Measurements from ENCODE around the gene SSBP3. TPM values are rescaled to one million over a fixed set of nuclear protein-coding genes. Genes with fewer than 3 reads are reported as not detected.
A peak's percentile ranks its signal among the peaks of the same experiment; 100 is the strongest.

Gene SSBP3
- total RNA-seq, 2 experiments from 2014 or later: 109 to 111 TPM

GRCh38 chr1:54207287-54207686 is 198.9 kb downstream of the SSBP3 start:
- H3K27ac Mint-ChIP-seq: peak overlapping the region; percentile 47
- H3K27me3 Mint-ChIP-seq (ENCODE audit: low read depth): no peaks in the 10 kb centered on the region
- H3K36me3 Mint-ChIP-seq (ENCODE audit: low read depth): peaks cover 66% of the 10 kb centered on the region
- DNase-seq (no peak), ATAC-seq (no peak)
- no peaks in the 10 kb centered on the region for H3K9me3 Mint-ChIP-seq (ENCODE audit: insufficient read depth)
- peaks cover 11% of the 10 kb centered on the region for H3K4me1 Mint-ChIP-seq (ENCODE audit: low read depth)
- ChIA-PET POLR2A (no interaction called here), CTCF (no interaction called here)
- no peak overlapping the region for H3K4me3 Mint-ChIP-seq

GRCh38 chr1:54204199-54204598 is 202.0 kb downstream of the SSBP3 start:
- Mint-ChIP-seq H3K4me1 (ENCODE audit: low read depth) (peaks cover 33% of the 10 kb centered on the region), H3K36me3 (ENCODE audit: low read depth) (peaks cover 50% of the 10 kb centered on the region), H3K27me3 (ENCODE audit: low read depth) (no peaks in the 10 kb centered on the region), H3K4me3 (no peak overlapping the region), H3K9me3 (ENCODE audit: insufficient read depth) (no peaks in the 10 kb centered on the region), H3K27ac (no peak overlapping the region)
- ATAC-seq (no peak), DNase-seq (no peak)
- POLR2A ChIA-PET: interaction anchor here (0.6 kb wide), 1 partner anchor 289 kb away, joined by 3 read pairs; no protein-coding TSS in a partner anchor
- CTCF ChIA-PET: no interaction called here

GRCh38 chr1:54200519-54200997 is 205.6 kb downstream of the SSBP3 start:
- ChIA-PET POLR2A (interaction anchor here (1.0 to 2.1 kb wide), 5 partner anchors 15 to 206 kb away, joined by 3 to 16 read pairs (median 4); partner anchors contain the start of gene SSBP3), CTCF (interaction anchor here (1.1 to 2.3 kb wide), 6 partner anchors 18 to 289 kb away, joined by 3 to 6 read pairs (median 4); no protein-coding TSS in a partner anchor)
- DNase-seq: no peak
- Mint-ChIP-seq H3K27me3 (ENCODE audit: low read depth) (no peaks in the 10 kb centered on the region), H3K4me3 (peak overlapping the region; percentile 87), H3K27ac (peak overlapping the region; percentile 79), H3K36me3 (ENCODE audit: low read depth) (peaks cover 28% of the 10 kb centered on the region), H3K4me1 (ENCODE audit: low read depth) (peaks cover 34% of the 10 kb centered on the region), H3K9me3 (ENCODE audit: insufficient read depth) (no peaks in the 10 kb centered on the region)
- ATAC-seq: peak; percentile 8

DNA sequence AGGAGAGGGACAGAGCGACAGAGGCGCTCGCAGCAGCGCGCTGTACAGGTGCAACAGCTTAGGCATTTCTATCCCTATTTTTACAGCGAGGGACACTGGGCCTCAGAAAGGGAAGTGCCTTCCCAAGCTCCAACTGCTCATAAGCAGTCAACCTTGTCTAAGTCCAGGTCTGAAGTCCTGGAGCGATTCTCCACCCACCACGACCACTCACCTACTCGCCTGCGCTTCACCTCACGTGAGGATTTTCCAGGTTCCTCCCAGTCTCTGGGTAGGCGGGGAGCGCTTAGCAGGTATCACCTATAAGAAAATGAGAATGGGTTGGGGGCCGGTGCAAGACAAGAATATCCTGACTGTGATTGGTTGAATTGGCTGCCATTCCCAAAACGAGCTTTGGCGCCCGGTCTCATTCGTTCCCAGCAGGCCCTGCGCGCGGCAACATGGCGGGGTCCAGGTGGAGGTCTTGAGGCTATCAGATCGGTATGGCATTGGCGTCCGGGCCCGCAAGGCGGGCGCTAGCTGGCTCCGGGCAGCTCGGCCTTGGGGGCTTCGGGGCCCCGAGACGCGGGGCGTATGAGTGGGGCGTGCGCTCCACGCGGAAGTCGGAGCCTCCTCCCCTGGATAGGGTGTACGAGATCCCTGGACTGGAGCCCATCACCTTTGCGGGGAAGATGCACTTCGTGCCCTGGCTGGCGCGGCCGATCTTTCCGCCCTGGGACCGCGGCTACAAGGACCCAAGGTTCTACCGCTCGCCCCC is 206.3 kb downstream of the SSBP3 start, which contains the start of the genes CYB5RL and MRPL37:
Gene CYB5RL (minus strand): TSS at position 266 of the 754 bp plus-strand sequence. CDS start 4,414 bp downstream, outside the sequence.
Gene MRPL37 (plus strand): TSS at position 403 of the 754 bp plus-strand sequence. CDS start 77 bp downstream, at position 480.
- no peaks in the 10 kb centered on the region for H3K9me3 Mint-ChIP-seq (ENCODE audit: insufficient read depth)
- peak within 1 kb of the TSS; percentile 79 for H3K27ac Mint-ChIP-seq
- DNase-seq: peak; percentile 95
- CTCF ChIA-PET: interaction anchor here (1.1 to 2.3 kb wide), 8 partner anchors 17 to 289 kb away, joined by 3 to 9 read pairs (median 4); no protein-coding TSS in a partner anchor
- peak within 1 kb of the TSS; percentile 87 for H3K4me3 Mint-ChIP-seq
- H3K4me1 Mint-ChIP-seq (ENCODE audit: low read depth): peaks cover 34% of the 10 kb centered on the region
- H3K27me3 Mint-ChIP-seq (ENCODE audit: low read depth): no peaks in the 10 kb centered on the region
- H3K36me3 Mint-ChIP-seq (ENCODE audit: low read depth): peaks cover 23% of the 10 kb centered on the region
- POLR2A ChIA-PET: interaction anchor here (0.8 to 2.1 kb wide), 8 partner anchors 10 to 206 kb away, joined by 3 to 16 read pairs (median 4); partner anchors contain the start of gene SSBP3
- ATAC-seq: peak; percentile 97

GRCh38 chr1:54199151-54199764 is 206.9 kb downstream of the SSBP3 start:
- no peaks in the 10 kb centered on the region for H3K9me3 Mint-ChIP-seq (ENCODE audit: insufficient read depth)
- ATAC-seq (no peak), DNase-seq (peak; percentile 29)
- peak overlapping the region; percentile 79 for H3K27ac Mint-ChIP-seq
- ChIA-PET POLR2A (interaction anchor here (0.8 to 2.1 kb wide), 6 partner anchors 9 to 207 kb away, joined by 3 to 16 read pairs (median 4); partner anchors contain the start of gene SSBP3), CTCF (interaction anchor here (0.8 to 1.7 kb wide), 8 partner anchors 16 to 290 kb away, joined by 3 to 9 read pairs (median 4); no protein-coding TSS in a partner anchor)
- no peaks in the 10 kb centered on the region for H3K27me3 Mint-ChIP-seq (ENCODE audit: low read depth)
- peaks cover 34% of the 10 kb centered on the region for H3K4me1 Mint-ChIP-seq (ENCODE audit: low read depth)
- H3K36me3 Mint-ChIP-seq (ENCODE audit: low read depth): peaks cover 17% of the 10 kb centered on the region
- peak overlapping the region; percentile 87 for H3K4me3 Mint-ChIP-seq

DNA sequence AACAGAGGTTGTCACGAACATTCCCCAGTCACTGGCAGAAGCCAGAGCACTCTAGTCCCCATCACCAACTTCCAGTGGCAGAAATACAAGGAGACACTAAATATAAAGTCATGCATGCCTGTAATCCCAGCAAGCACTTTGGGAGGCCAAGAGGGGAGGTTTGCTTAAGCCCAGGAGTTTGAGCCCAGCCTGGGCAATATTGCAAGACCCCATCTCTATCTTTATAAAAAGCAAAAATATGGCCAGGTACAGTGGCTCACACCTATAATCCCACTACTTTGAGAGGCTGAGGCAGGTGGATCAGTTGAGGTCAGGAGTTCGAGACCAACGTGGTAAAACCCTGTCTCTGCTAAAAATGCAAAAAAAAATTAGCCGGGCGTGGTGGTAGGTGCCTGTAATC is 212.7 kb downstream of the SSBP3 start:
- H3K36me3 Mint-ChIP-seq (ENCODE audit: low read depth): peaks cover 17% of the 10 kb centered on the region
- DNase-seq (no peak), ATAC-seq (no peak)
- no peak overlapping the region for H3K4me3 Mint-ChIP-seq
- no peaks in the 10 kb centered on the region for H3K9me3 Mint-ChIP-seq (ENCODE audit: insufficient read depth)
- ChIA-PET POLR2A (no interaction called here), CTCF (interaction anchor here (4.4 kb wide), 1 partner anchor 12 kb away, joined by 26 read pairs; no protein-coding TSS in a partner anchor)
- no peaks in the 10 kb centered on the region for H3K27me3 Mint-ChIP-seq (ENCODE audit: low read depth)
- H3K4me1 Mint-ChIP-seq (ENCODE audit: low read depth): no peaks in the 10 kb centered on the region
- no peak overlapping the region for H3K27ac Mint-ChIP-seq

DNA sequence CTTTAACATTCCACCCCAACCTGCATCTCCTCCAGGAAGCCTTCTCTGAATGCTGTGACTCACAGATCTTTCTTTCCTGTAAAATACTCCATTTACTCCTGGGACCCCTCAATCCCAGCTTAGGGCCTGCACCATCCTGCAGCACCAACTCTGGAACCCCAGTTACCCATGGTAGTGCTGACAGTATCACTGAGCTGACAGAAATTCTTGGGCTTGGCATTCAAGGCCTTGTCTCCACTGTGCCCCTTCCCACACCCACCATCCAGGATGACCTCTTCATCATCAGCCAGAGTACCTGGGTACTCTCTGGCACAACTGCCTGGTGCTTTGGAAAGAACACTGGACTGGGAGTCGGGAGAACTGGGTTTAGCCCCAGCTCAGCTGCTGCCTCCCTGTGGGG is 214.7 kb downstream of the SSBP3 start:
- H3K4me3 Mint-ChIP-seq: no peak overlapping the region
- DNase-seq: no peak
- POLR2A ChIA-PET: no interaction called here
- ATAC-seq: no peak
- no peak overlapping the region for H3K27ac Mint-ChIP-seq
- no peaks in the 10 kb centered on the region for H3K9me3 Mint-ChIP-seq (ENCODE audit: insufficient read depth)
- no peaks in the 10 kb centered on the region for H3K4me1 Mint-ChIP-seq (ENCODE audit: low read depth)
- CTCF ChIA-PET: interaction anchor here (1.2 kb wide), 1 partner anchor 10 kb away, joined by 5 read pairs; no protein-coding TSS in a partner anchor
- H3K27me3 Mint-ChIP-seq (ENCODE audit: low read depth): no peaks in the 10 kb centered on the region
- H3K36me3 Mint-ChIP-seq (ENCODE audit: low read depth): peaks cover 17% of the 10 kb centered on the region

DNA sequence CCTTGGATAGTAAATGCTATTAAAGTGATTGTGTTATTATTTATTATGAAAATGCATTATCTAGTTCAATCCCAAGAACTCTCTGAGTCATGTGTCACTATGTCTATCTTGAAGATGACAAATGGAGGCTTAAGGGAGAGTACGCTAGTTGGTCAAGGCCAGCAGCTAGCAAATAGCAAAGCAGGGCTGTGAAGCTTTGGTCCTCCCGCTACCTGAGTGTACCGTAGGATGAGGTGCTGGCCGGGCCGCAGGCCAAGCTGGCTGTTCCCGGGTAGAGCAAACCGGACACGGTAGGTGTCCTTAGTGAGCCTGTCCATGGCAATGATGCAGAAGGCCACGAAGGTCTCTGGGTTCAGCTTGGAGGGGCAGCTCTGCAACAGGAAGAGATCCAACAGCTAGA is 215.7 kb downstream of the SSBP3 start:
- DNase-seq (no peak), ATAC-seq (no peak)
- Mint-ChIP-seq H3K36me3 (ENCODE audit: low read depth) (peaks cover 21% of the 10 kb centered on the region), H3K27me3 (ENCODE audit: low read depth) (no peaks in the 10 kb centered on the region), H3K27ac (no peak overlapping the region), H3K9me3 (ENCODE audit: insufficient read depth) (no peaks in the 10 kb centered on the region), H3K4me1 (ENCODE audit: low read depth) (no peaks in the 10 kb centered on the region), H3K4me3 (no peak overlapping the region)
- POLR2A ChIA-PET: interaction anchor here (0.9 kb wide), 1 partner anchor 9 kb away, joined by 3 read pairs; no protein-coding TSS in a partner anchor
- CTCF ChIA-PET: interaction anchor here (1.2 kb wide), 2 partner anchors 9 to 309 kb away, joined by 3 to 5 read pairs; no protein-coding TSS in a partner anchor

- ChIA-PET CTCF (no interaction called here), POLR2A (no interaction called here)
- no peaks in the 10 kb centered on the region for H3K27me3 Mint-ChIP-seq (ENCODE audit: low read depth)
- ATAC-seq (no peak), DNase-seq (no peak)
- H3K4me3 Mint-ChIP-seq: no peak overlapping the region
- no peaks in the 10 kb centered on the region for H3K4me1 Mint-ChIP-seq (ENCODE audit: low read depth)
- H3K36me3 Mint-ChIP-seq (ENCODE audit: low read depth): peaks cover 25% of the 10 kb centered on the region
- H3K9me3 Mint-ChIP-seq (ENCODE audit: insufficient read depth): no peaks in the 10 kb centered on the region
- no peak overlapping the region for H3K27ac Mint-ChIP-seq
Measured at GRCh38 chr1:54188291-54188690, 217.9 kb downstream of the SSBP3 start.

GRCh38 chr1:54186056-54186455 is 220.1 kb downstream of the SSBP3 start:
- H3K27ac Mint-ChIP-seq: no peak overlapping the region
- peaks cover 22% of the 10 kb centered on the region for H3K36me3 Mint-ChIP-seq (ENCODE audit: low read depth)
- H3K9me3 Mint-ChIP-seq (ENCODE audit: insufficient read depth): no peaks in the 10 kb centered on the region
- no peak for ATAC-seq
- ChIA-PET POLR2A (no interaction called here), CTCF (interaction anchor here (1.1 to 1.3 kb wide), 2 partner anchors 62 to 304 kb away, joined by 3 read pairs; no protein-coding TSS in a partner anchor)
- DNase-seq: no peak
- no peak overlapping the region for H3K4me3 Mint-ChIP-seq
- H3K4me1 Mint-ChIP-seq (ENCODE audit: low read depth): no peaks in the 10 kb centered on the region
- H3K27me3 Mint-ChIP-seq (ENCODE audit: low read depth): no peaks in the 10 kb centered on the region

DNA sequence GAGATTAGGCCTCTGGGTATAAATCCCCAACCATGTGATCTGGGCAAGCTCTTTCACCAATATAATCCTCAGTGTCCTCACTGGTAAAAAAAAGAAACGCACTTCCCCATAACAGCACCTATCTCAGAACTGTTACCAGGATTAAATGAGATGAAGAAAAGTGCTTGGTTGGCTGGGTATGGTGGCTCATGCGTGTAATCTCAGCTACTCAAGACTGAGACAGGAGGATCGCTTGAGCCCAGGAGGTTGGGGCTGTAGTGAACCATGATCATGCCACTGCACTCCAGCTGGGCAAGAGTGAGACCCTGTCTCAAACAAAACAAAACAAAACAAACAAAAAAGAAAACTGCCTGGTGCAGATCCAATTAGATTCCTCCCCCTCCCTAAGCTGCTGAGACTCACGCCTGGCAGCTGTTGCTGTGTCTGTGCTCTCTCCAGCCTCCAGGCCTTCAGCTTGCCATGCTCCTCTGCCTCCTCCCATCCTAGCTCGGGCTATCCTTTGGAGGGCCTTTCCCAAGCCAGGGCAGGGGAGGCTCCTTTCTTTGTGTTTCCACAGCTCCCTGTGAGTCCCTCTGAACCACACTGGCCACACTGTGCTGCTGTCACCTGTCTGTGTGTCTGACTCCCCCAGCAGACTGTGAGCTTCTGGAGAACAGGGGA is 225.4 kb downstream of the SSBP3 start:
- POLR2A ChIA-PET: no interaction called here

More for the DNA sequence above, 225.4 kb downstream of the SSBP3 start:
- H3K4me3 Mint-ChIP-seq: no peak overlapping the region
- H3K27me3 Mint-ChIP-seq (ENCODE audit: low read depth): no peaks in the 10 kb centered on the region
- H3K27ac Mint-ChIP-seq: no peak overlapping the region
- CTCF ChIA-PET: interaction anchor here (0.8 to 2.7 kb wide), 17 partner anchors 8 to 319 kb away, joined by 3 to 26 read pairs (median 5); partner anchors contain the start of genes CYB5RL and MRPL37
- ATAC-seq (no peak), DNase-seq (no peak)
- no peaks in the 10 kb centered on the region for H3K4me1 Mint-ChIP-seq (ENCODE audit: low read depth)
- peaks cover 13% of the 10 kb centered on the region for H3K36me3 Mint-ChIP-seq (ENCODE audit: low read depth)
- H3K9me3 Mint-ChIP-seq (ENCODE audit: insufficient read depth): no peaks in the 10 kb centered on the region

Measured in activated CD8-positive, alpha-beta T cell treated with anti-CD3 and anti-CD28 coated beads, Interleukin-2, amount 10 ng/mL, durations not matched to agents 7 days and 5 days (primary cell).